LoVo (cell line): Measurements from ENCODE around the gene SLC44A3.

ENCODE experiments used
- DNase-seq: peaks from one replicate; pipeline ENCODE4 v3.0.0-alpha.2; 2016; ENCODE audit warnings: low spot score

Gene SLC44A3

DNA sequence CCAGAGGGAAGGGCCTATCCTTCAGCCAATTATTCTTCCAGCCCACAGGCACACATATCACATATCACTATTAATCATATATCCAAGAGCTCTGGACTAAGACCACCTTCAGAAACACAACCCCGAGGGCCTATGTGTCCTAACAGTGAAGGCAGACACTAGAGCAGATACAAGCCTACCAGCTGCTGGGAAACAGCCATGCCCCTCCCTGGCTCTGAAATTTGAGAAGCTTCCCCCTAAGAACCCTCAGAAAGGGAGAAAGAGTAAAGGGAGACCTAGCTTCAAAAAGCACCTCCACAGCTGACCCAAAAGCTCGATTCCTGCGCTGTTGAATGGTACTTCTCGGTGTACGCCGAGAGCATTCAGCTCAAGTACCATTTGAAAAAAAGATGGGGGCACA, 89.3 kb downstream of the SLC44A3 start:
- no peak for DNase-seq

DNA sequence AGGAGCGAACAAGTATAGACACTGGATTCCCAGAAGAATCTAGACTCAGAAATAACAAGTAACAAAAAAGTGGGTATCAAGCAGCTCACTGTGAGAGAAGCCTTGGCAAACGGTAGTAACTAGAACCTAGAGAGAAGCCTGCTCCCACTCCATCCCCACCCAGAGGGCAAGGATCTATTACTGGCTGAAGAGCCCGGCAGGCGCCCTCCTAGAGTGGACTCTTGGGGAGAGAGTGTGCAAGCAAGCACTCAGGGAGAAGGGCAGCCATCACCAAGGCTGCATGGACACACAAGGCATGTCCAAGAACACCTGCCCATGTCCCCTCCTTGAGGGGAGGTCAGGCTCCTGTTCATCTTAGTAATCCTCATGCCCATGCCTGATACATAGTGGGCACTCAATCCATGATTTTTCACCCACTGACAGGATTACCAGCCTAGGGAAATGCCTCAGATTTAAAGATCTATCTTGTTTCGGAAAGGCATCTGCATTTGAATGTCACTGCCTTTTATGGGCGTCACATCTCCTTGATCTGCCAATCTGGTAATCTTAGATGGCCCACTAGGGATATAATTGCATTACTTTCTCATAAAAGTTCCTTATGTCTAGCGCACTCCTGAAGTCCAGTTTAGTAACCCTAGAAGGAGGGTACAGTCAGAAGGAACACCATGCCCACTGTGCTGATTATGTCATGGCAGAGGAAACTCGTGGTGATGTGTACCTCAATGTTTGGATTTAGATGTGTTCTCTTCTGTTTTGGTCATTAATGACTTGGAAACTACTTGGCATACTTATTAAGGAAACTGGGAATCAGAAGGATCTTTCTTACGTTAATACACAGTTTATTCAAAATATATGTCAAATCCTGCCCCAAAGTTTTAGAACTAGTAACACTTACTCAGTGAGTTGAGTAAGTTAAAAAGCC, 92.4 kb downstream of the SLC44A3 start:
- no peak for DNase-seq

DNA sequence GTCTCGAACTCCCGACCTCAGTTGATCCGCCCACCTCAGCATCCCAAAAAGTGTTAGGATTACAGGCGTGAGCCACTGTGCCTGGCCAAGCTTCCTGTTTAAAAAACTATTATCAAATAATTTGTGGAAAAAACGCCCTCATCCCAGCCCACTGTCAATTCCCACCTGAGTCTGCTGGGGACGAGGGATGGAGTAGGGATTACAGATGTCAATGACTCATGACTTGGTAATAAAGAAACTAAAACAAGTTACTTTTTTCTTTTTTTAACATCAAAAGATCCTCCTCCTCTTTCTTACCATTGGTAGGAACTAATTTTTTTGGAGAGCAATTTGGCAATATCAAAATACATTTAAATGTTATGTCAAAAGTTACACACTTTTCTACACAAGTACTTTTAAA, 97.1 kb downstream of the SLC44A3 start:
- no peak for DNase-seq

DNA sequence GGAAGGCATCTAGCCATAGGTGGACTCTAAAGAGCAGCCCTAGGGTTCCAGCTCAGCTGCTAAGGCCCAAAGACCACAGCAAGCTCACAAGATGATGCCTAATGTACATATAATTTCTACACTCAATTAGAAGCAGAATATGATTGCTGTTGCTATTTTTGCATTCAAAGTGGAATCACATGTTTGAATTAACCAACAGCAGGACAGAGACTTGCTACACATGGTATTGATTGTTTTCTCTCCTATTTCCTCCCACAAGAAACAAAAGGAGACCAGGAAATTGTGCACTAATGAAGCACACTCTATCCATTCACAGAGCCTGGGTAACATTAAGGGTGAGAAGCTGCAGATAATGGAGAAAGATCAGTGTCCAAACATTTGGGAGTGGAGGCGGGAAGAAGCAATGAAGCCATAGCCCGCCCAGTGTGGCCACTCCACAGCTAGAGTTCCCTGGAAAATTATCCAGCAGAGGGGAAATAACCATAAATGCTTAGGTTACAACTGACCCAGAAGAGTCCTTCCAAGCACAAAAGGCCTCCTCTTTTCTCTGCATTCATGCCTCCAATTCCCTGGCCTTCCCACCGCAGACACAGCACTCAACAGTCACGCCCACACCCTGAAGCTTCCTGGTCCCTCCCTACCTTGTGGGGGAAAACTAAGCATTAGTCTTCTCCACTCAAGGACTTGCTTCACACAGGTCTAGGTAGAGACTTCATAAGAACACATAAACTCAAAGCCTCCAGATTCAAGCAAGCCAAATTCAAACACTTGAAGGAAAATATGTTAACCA, 99.3 kb downstream of the SLC44A3 start:
- DNase-seq = no peak

DNA sequence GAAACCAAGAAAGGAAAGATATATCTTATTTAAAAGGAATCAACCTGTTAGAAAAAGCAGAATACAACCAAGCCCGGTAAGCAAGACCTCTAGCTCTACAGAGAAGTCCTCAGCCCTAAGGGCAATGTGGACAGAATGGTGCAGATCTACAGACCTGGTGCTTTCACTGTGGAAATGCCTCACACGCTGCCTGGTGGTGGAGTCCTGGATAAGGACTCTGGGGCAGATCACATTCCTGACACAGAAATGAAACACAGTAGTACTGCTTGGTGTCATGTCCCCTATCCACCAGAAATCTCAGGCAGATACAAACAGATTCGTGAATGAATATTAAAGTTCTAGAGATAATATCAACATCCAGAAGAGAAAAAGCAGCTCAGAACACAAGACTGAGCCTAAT, 99.9 kb downstream of the SLC44A3 start:
- DNase-seq = no peak

DNA sequence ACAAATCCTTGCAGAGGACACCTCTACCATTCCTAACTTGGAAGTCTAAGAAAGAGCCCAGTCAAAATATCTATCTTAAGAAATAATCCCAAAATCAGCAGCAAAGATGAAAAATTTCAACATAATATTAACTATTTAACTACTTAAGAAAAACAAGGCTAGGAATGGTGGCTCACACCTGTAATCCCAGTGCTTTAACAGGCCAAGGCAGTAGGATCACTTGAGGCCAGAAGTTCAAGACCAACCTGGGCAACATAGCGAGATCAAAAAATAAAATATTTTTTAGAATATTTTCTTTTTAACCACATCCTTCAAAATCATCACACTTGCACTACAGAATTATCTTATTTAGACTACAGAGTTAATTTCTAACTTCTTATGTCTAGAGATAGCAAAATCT, 101.8 kb downstream of the SLC44A3 start:
- DNase-seq = no peak

DNA sequence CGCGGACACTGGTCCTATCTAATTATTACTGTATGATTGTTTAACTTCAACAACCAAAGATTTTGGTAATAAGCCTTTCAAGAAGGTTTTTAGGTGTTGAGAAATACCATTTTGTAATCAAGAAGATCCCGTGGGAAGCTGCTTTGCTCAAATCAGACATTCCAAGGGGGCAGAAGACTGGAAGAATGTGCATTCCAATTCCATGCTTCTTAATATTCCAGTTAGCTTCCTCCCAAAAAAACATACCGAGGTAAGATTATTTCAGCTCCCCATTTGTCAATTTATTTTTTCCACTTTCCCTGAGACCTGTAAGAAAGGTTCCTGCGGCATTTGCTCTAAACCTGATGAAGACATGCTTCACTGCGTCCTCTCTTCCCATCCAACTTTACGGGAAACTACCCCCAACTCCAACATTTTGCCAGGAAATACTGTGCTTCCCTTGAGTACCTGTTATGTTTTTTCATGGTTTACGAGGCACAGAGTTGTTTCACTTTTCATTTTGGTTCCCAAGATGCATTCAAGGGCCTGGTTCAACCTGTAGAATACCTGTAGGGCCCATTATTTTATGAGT, 102.7 kb downstream of the SLC44A3 start:
- DNase-seq = no peak

DNA sequence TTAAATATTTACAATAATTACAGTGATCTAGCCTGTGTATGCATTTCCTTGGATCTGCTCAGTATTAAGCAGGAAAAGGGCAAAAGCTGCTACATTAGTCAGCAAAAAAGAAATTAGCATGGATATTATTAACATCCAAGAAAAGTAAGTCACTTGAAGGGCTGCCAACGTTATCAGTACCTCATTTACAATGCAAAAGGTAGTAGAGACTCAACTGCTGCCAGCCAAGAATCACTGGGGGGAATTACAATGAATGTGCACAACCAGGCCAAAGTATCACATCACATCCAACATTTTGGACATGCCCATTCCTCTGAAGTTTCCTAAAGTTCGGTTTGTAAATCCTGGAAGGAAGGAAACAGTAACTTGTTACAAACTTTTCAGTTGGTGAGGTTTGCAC, 104.8 kb downstream of the SLC44A3 start:
- no peak for DNase-seq

DNA sequence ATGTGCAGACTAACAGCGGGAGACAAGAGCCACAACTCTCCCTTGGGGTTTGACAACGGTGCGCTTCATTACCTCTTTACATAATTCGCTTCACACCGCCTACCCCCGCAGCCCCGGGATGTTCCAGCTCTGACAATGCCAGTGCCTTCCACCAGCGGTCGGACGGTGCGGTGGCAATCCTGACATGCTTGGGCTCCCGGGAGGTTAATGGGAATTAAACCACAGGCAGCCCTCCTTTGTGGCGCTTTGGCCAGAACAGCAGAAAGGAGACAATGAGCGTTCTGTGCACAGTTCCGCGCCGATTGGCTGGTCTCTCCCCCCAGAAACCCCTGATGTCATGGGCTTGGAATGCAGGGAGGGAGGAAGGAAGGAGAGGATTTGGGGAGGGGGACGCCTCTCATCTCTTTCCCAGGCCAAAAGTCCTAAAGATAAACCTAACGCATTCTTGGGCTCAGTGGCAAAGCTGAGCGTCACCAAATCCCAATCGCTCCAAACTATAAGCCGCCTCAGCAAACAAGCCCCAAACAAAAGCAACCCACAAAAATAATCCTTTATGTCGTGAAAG, 105.5 kb downstream of the SLC44A3 start:
- DNase-seq = peak; percentile 60

DNA sequence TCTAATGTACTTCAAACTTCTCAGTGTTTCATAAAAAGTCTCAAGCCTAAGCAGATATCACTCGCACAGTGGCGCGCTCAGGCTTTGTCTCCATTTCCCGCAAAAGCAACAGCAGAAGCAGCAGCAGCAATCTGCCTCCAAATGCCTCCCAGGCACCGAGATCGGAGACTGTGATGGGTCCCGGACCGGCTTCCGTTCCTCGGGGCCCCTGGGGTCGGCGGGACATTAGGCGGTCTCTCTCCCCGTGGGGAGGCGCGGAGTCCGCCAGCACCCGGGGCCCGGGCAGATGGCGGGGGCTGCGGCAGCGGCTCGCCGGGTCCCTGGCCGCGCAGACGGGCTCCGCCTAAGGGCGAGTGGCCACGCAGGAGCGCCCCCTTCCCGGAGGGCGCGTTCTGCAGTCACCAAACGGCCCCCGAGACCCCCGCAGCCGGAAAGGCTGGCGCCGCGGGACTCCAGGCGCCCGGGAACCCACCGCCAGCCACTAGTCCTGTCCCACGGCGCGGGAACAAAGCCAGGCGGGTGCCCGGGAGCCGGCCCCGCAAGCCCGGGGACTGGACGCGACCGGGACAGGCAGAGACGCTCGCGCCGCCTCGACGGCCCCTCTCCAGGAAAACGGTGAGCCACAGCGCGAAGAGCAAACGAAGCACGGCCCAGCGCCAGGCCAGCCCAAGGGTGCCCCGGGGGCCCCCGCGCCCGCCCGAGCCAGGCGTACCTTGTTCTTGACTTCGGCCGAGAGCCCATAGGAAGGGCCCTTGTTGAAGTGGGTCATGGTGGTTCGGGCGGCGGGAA, 106.2 kb downstream of the SLC44A3 start:
- DNase-seq = peak; percentile 55

DNA sequence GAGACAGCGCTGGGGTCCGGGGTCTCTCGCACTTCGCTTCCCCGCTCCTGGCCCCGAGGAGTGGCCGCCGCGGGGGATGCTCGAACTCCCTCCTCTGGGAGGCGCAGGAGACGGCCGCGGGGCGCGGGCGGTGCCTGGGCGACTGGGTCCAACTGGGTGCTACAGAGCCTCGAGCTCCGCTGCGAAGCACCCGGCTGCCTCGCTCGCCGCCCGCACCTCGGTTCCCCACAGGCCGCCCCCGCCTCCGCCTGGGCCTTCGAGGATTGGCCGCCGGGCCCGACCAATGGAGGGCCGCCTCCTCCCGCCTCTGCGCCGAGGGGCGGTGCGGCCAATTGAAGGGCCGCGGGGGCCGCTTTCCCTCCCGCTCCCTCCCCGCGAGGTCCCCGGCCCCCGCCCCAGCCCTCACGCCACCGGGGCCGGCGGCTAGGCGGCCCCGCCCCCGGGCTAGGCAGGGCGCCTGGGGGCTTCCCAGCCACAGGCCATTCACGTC, 106.8 kb downstream of the SLC44A3 start, which contains the start of gene CNN3:
Gene CNN3 (minus strand): TSS at position 196 of the 490 bp plus-strand sequence. CDS start 216 bp downstream, outside the sequence.
- peak; percentile 80 for DNase-seq

DNA sequence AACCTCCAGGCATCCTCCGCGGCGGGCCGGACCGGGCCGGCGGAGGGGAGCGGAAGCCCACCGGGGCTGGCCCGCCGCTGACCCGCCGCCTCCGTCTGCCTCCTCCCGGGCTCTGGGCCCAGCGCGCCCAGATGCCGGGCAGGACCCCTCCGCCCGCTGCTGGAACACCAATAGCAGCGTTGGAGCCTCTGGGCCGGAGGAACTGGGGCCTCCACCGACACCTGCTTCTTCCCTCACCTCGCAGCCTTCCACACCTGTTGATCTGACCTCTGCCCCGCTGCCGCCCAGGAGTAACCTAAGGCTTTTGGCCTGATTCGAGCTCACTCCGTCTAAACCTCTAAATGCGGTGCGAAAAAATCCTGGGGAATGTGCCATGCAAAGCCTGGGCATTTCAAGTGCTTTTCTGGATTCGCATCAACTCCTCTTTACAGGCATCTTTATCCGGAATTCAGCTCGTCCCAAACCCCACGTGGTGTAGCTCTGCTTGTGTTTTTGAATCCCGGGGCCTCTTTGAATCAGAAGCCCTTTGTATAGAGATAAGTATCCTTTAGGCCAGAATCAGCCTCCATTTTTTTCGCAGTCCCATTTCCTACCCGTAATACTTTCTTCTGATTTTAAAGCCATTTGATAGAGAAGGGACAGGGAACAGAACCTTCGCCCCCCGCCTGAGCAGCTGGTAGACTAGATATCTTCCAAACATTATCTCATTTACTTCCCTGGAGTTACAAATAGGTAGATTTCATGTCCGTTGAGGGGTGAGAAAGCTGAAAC, 107.4 kb downstream of the SLC44A3 start:
- DNase-seq = no peak

DNA sequence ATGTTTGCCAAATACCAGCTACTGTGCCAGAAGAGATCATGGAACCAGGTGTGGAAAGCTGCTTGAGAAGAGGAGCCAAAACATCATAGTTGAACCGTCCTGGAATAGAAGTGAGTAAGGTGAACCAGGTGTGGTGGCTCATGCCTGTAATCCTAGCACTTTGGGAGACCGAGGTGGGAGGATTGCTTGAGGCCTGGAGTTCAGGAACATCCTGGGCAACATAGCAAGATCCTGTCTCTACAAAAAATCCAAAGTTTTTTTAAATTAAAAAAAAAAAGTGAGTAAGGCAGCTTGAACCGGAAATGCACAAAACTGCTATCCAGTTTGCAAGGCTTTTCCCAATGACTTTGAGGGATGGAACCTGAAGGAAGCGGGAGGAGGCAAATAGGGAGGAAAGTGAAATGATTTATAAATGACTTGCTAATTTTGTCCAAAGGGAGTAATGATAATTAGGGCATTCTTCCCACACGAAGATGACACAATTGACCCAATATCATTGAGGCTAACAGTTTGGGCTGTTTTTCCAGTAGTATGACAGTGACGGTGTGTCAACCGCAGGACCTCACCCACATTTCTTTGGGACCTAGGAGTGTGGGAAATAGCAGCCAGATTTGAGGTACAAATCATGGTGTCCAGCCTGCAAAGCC, 108.3 kb downstream of the SLC44A3 start:
- no peak for DNase-seq

DNA sequence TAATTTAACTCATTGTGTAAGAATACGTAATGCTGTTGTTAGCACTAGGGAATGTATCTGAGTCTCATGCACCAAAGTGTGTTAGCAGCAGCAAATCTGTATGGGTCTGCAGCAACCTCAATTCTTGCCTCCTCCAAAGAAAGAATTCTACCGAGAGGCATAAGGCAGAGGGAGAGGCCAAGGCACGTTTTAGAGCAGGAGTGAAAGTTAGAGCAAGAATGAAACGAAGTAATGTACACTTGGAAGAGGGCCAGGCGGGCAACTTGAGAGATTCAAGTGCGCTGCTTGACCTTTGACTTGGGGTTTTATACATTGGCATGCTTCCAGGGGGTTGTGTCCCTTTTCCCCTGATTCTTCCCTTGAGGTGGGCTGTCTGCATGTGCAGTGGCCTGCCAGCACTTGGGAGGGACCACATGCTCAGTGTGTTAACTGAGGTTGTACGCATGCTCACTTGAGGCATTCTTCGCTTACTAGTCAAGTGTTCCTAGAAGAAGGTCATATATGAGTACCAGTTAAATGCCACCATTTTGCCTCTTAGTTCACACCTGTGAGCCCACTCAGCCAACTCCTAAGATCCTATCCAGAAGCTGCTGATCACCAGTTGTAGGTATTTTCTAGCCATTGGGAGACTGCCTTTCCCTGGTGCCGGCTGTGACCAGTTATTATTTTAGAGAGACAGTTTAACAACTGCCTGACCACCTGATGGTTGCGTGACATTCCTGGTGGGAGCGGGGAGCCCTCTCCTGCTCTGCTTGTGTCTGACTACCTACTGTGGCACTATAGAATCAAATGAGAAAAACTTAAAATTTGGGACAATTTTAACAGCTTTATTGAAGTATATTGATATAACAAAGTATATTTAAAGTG, 109.4 kb downstream of the SLC44A3 start:
- no peak for DNase-seq

DNA sequence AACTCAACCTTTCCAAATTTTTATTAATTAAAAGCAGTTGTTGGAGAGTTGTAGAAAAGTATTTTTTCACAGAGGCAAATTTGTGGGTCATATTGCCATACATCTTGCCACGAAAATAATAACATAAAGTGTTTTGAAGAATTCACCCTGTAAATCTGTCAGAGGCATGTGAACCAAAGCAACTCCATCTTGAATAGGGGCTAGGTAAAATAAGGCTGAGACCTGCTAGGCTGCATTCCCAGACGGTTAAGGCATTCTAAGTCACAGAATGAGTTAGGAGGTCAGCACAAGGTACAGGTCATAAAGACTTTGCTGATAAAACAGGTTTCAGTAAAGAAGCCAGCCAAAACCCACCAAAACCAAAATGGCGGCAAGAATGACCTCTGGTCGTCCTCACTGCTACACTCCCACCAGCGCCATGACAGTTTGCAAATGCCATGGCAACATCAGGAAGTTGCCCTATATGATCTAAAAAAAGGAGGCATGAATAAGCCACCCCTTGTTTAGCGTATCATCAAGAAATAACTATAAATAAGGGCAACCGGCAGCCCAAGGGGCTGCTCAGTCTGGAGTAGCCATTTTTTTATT, 111.2 kb downstream of the SLC44A3 start:
- no peak for DNase-seq

DNA sequence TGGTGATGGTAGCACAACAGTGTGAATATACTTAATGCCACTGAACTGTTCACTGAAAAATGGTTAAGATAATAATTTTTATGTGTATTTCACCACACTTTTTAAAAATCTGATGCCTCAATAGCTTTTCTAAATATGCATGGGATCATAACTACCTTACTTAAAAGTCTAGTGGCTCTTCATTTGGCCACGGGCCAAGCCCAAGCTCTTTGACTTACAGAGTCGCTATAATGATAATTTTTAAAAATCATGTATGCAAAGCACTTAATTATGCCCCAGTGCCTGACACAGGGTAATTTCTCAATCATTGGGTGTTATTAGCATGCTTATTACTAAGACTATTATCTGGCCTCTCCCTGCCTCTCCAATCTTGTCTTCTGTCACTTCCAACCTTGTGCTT, 114.4 kb downstream of the SLC44A3 start:
- DNase-seq = no peak

DNA sequence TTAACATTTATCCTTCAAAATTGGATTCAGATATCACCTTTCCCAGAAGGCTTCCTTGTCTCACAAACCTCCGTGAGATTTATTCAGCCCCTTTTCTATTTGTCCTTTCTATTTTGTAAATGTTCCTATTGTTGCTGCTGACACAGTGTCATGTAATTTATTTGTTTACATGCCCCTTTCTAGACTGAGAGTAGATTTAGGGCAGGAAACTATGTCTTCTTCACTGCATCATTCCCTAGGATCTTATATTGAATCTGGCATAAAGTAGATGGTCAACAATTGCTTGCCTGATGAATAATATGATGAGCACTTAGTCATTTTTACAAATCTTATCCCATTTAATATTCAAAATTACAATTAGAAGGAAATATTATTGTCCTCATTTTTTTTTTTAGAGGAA, 114.9 kb downstream of the SLC44A3 start:
- DNase-seq = no peak

DNA sequence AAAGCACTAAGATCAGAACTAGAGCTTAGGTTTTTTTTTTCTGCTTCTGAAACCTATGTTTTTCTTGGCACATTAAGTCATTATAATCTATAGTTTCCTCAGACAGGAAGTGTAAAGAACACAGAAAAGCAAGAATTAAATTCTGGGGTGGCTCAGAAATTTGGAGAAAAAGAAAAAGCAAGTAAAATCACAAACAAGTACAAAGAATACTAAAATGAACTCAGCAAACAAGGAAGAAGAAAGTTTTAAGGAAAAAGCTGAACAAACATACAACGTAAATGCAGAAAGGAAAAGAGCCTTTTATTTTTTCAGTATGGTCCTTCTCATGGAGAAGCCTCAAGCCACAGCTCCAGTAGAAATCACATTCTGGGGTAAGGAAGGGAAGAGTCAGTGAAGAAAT, 115.3 kb downstream of the SLC44A3 start:
- DNase-seq = no peak
